ENCODE results near the gene C1orf232. TPM values are rescaled to one million over a fixed set of nuclear protein-coding genes. Genes with fewer than 3 reads are reported as not detected.

The C1orf232 gene
- total and polyA plus RNA-seq, 2 of the 13 experiments (the other 11 are each of a cell fraction or from before 2014, with no cell fraction given), result not detected

DNA sequence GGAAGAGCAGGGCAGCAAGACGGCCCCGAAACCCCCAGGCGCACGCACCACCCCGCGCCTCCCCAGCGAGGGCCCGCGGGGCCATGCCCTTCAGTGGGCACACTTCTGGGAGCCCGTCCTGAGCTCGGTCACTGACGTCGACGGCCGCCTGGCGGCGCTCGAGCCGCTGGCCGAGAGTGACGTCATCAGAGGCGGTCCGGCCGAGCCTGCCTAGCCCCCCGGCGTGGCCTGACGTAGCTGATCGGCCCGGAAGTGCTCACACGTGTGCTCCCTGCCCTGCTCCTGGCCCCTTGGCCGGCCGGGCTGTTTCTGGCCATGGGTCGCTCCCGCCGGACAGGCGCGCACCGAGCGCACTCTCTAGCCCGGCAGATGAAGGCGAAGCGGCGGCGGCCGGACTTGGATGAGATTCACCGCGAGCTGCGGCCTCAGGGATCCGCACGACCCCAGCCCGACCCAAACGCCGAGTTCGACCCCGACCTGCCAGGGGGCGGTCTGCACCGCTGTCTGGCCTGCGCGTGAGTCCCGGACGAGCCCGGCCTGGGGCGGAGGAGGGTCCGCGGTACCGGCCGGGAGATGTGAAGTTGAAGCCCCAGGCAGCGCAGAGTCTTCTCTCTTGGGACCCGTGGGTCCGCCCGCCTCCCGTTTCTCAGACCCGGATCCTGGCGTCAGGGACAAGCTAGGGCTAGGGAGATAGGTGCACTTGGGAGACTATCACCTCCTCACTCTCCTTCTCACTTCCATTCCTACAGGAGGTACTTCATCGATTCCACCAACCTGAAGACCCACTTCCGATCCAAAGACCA lies 1.1 kb upstream of the C1orf232 start, which contains the start of gene ZNF593 (continued):
- TF ChIP-seq TOE1 (CRISPR knock-in tag; IDR thresholded peaks at IDR 0.05) (no peak), ZNF337 (CRISPR knock-in tag; IDR thresholded peaks at IDR 0.05; ENCODE audit: borderline replicate concordance, low read depth) (no peak), TAF1 (CRISPR knock-in tag; IDR thresholded peaks at IDR 0.05) (peak; percentile 83), PPARG (CRISPR knock-in tag; conservative IDR thresholded peaks at IDR 0.05) (peak; percentile 47; the same call in 1 of the 2 replicates), NRL (CRISPR knock-in tag; IDR thresholded peaks at IDR 0.05; ENCODE audit: borderline replicate concordance) (peak; percentile 91; the same call in 1 of the 2 replicates), ZBTB7B (CRISPR knock-in tag; IDR thresholded peaks at IDR 0.05) (peak; percentile 93), ZNF672 (CRISPR knock-in tag; IDR thresholded peaks at IDR 0.05) (no peak), MEF2D (CRISPR knock-in tag; IDR thresholded peaks at IDR 0.05) (peak; percentile 57; the same call in 1 of the 2 replicates), AKAP8 (CRISPR knock-in tag; IDR thresholded peaks at IDR 0.05) (no peak; the same call in 1 of the 2 replicates), SNAPC5 (CRISPR knock-in tag; IDR thresholded peaks at IDR 0.05; ENCODE audit: borderline replicate concordance) (peak; percentile 83; the same call in 1 of the 2 replicates), PAX8 (CRISPR knock-in tag; IDR thresholded peaks at IDR 0.05; ENCODE audit: borderline replicate concordance) (no peak), SETDB1 (CRISPR knock-in tag; IDR thresholded peaks at IDR 0.05; ENCODE audit: borderline replicate concordance) (no peak), REL (CRISPR knock-in tag; conservative IDR thresholded peaks at IDR 0.05) (peak; percentile 77; the same call in 1 of the 2 replicates), ZNF577 (CRISPR knock-in tag; IDR thresholded peaks at IDR 0.05; ENCODE audit: borderline replicate concordance, low read depth) (no peak), ZFP36L1 (CRISPR knock-in tag; IDR thresholded peaks at IDR 0.05) (no peak), FOXM1 (CRISPR knock-in tag; IDR thresholded peaks at IDR 0.05) (no peak), FOXA3 (CRISPR knock-in tag; IDR thresholded peaks at IDR 0.05) (peak; percentile 59), BATF2 (CRISPR knock-in tag; IDR thresholded peaks at IDR 0.05) (peak; percentile 73; the same call in 1 of the 2 replicates), YEATS2 (CRISPR knock-in tag; IDR thresholded peaks at IDR 0.05; ENCODE audit: borderline replicate concordance) (peak; percentile 89), KDM5A (IDR thresholded peaks at IDR 0.05; ENCODE audit: borderline replicate concordance, low read length) (peak; percentile 62; the same call in 1 of the 2 replicates), RORA (CRISPR knock-in tag; IDR thresholded peaks at IDR 0.05) (no peak), MBD4 (IDR thresholded peaks at IDR 0.05; ENCODE audit: borderline replicate concordance, low read length) (no peak), ZNF713 (CRISPR knock-in tag; IDR thresholded peaks at IDR 0.05) (no peak)
- TF ChIP-seq, protein P1, sequence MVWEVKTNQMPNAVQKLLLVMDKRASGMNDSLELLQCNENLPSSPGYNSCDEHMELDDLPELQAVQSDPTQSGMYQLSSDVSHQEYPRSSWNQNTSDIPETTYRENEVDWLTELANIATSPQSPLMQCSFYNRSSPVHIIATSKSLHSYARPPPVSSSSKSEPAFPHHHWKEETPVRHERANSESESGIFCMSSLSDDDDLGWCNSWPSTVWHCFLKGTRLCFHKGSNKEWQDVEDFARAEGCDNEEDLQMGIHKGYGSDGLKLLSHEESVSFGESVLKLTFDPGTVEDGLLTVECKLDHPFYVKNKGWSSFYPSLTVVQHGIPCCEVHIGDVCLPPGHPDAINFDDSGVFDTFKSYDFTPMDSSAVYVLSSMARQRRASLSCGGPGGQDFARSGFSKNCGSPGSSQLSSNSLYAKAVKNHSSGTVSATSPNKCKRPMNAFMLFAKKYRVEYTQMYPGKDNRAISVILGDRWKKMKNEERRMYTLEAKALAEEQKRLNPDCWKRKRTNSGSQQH (CRISPR knock-in tag; IDR thresholded peaks at IDR 0.05; ENCODE audit: low read depth), result peak; percentile 92
- TF ChIP-seq, protein P2, sequence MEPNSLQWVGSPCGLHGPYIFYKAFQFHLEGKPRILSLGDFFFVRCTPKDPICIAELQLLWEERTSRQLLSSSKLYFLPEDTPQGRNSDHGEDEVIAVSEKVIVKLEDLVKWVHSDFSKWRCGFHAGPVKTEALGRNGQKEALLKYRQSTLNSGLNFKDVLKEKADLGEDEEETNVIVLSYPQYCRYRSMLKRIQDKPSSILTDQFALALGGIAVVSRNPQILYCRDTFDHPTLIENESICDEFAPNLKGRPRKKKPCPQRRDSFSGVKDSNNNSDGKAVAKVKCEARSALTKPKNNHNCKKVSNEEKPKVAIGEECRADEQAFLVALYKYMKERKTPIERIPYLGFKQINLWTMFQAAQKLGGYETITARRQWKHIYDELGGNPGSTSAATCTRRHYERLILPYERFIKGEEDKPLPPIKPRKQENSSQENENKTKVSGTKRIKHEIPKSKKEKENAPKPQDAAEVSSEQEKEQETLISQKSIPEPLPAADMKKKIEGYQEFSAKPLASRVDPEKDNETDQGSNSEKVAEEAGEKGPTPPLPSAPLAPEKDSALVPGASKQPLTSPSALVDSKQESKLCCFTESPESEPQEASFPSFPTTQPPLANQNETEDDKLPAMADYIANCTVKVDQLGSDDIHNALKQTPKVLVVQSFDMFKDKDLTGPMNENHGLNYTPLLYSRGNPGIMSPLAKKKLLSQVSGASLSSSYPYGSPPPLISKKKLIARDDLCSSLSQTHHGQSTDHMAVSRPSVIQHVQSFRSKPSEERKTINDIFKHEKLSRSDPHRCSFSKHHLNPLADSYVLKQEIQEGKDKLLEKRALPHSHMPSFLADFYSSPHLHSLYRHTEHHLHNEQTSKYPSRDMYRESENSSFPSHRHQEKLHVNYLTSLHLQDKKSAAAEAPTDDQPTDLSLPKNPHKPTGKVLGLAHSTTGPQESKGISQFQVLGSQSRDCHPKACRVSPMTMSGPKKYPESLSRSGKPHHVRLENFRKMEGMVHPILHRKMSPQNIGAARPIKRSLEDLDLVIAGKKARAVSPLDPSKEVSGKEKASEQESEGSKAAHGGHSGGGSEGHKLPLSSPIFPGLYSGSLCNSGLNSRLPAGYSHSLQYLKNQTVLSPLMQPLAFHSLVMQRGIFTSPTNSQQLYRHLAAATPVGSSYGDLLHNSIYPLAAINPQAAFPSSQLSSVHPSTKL (CRISPR knock-in tag; IDR thresholded peaks at IDR 0.05), result peak; percentile 78

All from HepG2 (cell line).